Left cardiac atrium (tissue), 4 donors: Measurements from ENCODE around the gene NOL4. TPM values are rescaled to one million over a fixed set of nuclear protein-coding genes. Genes with fewer than 3 reads are reported as not detected.

Source experiments
- ATAC-seq, 2 donors: fragments of 200-7000 bp; cut with Tn5 transposase; one replicate each; pipeline ENCODE4 v1.9.1; 2020; ENCODE audit warnings: mild to moderate bottlenecking in 2 of 2, moderate library complexity in 2 of 2
- DNase-seq: peaks from one replicate; pipeline ENCODE4 v3.0.0-alpha.2; 2020
- intact Hi-C, 2 donors: fragments of 100-400 bp; cut with DNase I; formaldehyde crosslinking; loops; one replicate each; pipeline versions ENCODE4 v1.14.1 to v1.15.1; 2022 to 2023
- total RNA-seq, 2 donors: library from RNA; stranded (reverse); fragmentation: NEBNext Ultra II Directional; extraction: Animal tissue kit (Norgen Biotek cat#: 25700); gene quantifications; one replicate each; pipeline ENCODE4 v1.2.1, GENCODE V29; 2021
- donor health status: DM: no; HTN: yes; CAD: no.
- donor health status: DM: no; HTN: yes; CAD: no; lungs with severe emphysema.
- donor health status: DM: yes; HTN: yes; CAD: no.
- donor health status: Dilated cardiomyopathy.

Gene NOL4
- total RNA-seq, 2 donors from 2014 or later: 0.24 to 0.31 TPM

GRCh38 chr18:34203866-34204265 is 20.8 kb downstream of the NOL4 start:
- DNase-seq (no peak), ATAC-seq (no peak)
- intact Hi-C loops: no loop called here

GRCh38 chr18:34196256-34196655 is 28.5 kb downstream of the NOL4 start:
- intact Hi-C loops: no loop called here
- DNase-seq (no peak), ATAC-seq (no peak)

GRCh38 chr18:34194239-34194638 is 30.5 kb downstream of the NOL4 start:
- intact Hi-C loops: no loop called here
- DNase-seq (no peak), ATAC-seq (no peak)

DNA sequence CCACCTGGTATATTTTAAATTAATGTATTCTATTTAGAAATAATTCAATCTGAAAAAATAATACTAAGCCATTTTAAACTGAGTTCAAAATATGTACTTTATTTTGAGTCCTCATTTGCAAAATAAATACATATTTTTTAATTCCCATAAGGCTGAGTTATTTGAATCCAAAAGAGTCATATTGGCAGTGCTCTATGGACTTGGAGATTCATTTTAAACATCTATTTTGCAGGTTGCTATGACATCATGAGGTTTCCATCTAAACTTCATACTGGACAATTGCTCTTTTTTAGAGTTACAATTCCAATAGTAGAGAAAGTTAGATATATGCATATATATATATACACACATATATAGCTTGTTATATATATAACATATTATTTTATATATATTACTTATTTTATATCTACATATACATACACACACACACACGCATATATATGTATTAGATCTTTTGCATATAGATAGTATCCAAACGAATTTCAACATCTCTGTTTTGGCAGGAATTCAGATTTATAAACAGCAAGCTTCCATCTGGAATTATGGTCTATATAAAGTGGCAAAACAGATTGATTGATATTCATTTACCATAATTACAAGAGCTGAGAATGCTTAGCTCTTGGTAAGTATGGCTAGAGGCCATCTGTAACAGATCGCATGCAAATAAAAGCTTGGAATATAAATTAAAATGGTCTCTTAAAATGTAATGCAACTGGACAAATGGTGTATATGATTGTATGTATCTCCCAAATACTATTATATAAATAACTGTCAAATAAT is 34.9 kb downstream of the NOL4 start:
- intact Hi-C loops: no loop called here
- ATAC-seq: no peak
- no peak for DNase-seq
